Common myeloid progenitor, CD34-positive (primary cell): ENCODE data around the gene SMYD1.
A peak's percentile ranks its signal among the peaks of the same experiment; 100 is the strongest.

Experiments
- CTCF ChIA-PET: fragments of 350-600 bp; sonication (Branson Sonifier 250); formaldehyde crosslinking; loops from one replicate; lab custom pipeline; 2021; ENCODE audit warnings: antibody characterized with exemption; lab: Charles Lee
- POLR2A ChIA-PET: fragments of 350-600 bp; sonication (Branson Sonifier 250); formaldehyde crosslinking; loops from one replicate; lab custom pipeline; 2021; ENCODE audit warnings: antibody characterized with exemption; lab: Charles Lee
- DNase-seq, 3 donors: peaks; one replicate each; pipeline versions ENCODE4 v3.0.0 to v3.0.0-alpha.2; 2013
- H3K27ac ChIP-seq, 2 experiments: 1 replicate in 1 of 2; 2 replicates in 1 of 2; pipeline ENCODE4 v1.7.0; 2013; ENCODE audit warnings: inconsistent platforms in 2 of 2, low read length in 2 of 2, mild to moderate bottlenecking in 2 of 2, low read depth in 1 of 2, moderate library complexity in 1 of 2; ENCODE audit not compliant: severe bottlenecking in 2 of 2, insufficient read depth in 1 of 2, poor library complexity in 1 of 2
- H3K27me3 ChIP-seq, 5 experiments: replicated peaks in 2 of 5; 1 replicate in 3 of 5; 2 replicates in 2 of 5; pipeline versions ENCODE4 v1.6.1 to v1.7.0; 2013; ENCODE audit warnings: low read length in 4 of 5, mild to moderate bottlenecking in 2 of 5, moderate library complexity in 2 of 5, inconsistent platforms in 1 of 5; ENCODE audit not compliant: insufficient read depth in 5 of 5, control insufficient read depth in 4 of 5
- H3K36me3 ChIP-seq, 4 experiments: 1 replicate in 2 of 4; 2 replicates in 2 of 4; pipeline versions ENCODE4 v1.6.1 to v1.7.0; 2013; ENCODE audit warnings: low read length in 3 of 4, control low read depth in 1 of 4, mild to moderate bottlenecking in 1 of 4; ENCODE audit not compliant: control insufficient read depth in 4 of 4, insufficient read depth in 4 of 4
- H3K4me1 ChIP-seq, 4 experiments: 1 replicate in 3 of 4; 2 replicates in 1 of 4; pipeline versions ENCODE4 v1.6.1 to v1.7.1; 2013; ENCODE audit warnings: low read length in 3 of 4, mild to moderate bottlenecking in 3 of 4, control low read depth in 1 of 4, inconsistent platforms in 1 of 4, moderate library complexity in 1 of 4; ENCODE audit not compliant: control insufficient read depth in 4 of 4, insufficient read depth in 4 of 4; ENCODE audit errors: control extremely low read depth in 1 of 4
- H3K4me3 ChIP-seq, 7 experiments: 1 replicate in 4 of 7; 2 replicates in 3 of 7; pipeline versions ENCODE4 v1.5.1 to v1.7.0; 2013; ENCODE audit warnings: mild to moderate bottlenecking in 7 of 7, low read length in 6 of 7, moderate library complexity in 6 of 7, inconsistent platforms in 2 of 7, low read depth in 2 of 7, control low read depth in 1 of 7; ENCODE audit not compliant: insufficient read depth in 4 of 7, control insufficient read depth in 1 of 7; ENCODE audit errors: extremely low read depth in 1 of 7
- H3K9me3 ChIP-seq, 5 experiments: 1 replicate in 4 of 5; 2 replicates in 1 of 5; pipeline versions ENCODE4 v1.6.1 to v1.7.1; 2013; ENCODE audit warnings: low read length in 4 of 5, mild to moderate bottlenecking in 2 of 5, inconsistent platforms in 1 of 5, low read depth in 1 of 5, moderate library complexity in 1 of 5; ENCODE audit not compliant: control insufficient read depth in 4 of 5, insufficient read depth in 2 of 5; ENCODE audit errors: control extremely low read depth in 1 of 5
- WGBS: methylation state at CpG from one replicate; pipeline ENCODE4 v1.1.5; 2013; ENCODE audit not compliant: insufficient coverage; 5-methylcytosine and 5-hydroxymethylcytosine counted together

SMYD1 gene

DNA sequence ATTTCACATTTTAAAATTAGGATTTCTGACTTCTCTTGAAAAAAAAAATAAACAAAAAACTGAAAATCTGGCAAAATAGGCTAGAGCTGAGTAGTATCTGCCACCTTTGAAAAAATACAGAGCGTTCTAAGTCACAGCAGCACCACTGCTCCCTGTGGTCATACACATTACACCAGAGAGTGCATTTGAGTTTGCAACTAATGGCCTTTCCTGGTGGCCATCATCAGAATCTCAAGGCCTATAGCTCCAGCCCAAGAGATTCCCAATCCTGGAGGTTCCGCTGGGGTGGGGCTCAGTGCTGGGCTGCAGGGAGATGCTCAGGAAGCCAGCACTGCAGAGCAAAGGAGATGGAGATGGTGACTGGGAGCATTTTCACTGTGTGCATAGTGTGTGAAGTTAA is 17.5 kb downstream of the SMYD1 start:
- Histone ChIP-seq H3K27ac (no peak overlapping the region), H3K9me3 (no peaks in the 10 kb centered on the region), H3K36me3 (no peaks in the 10 kb centered on the region), H3K4me3 (no peak overlapping the region), H3K27me3 (no peaks in the 10 kb centered on the region), H3K4me1 (peaks cover 0 to 4% (median 2%) of the 10 kb centered on the region in 4 experiments)
- no peak for DNase-seq
- CTCF ChIA-PET, result no interaction called here
- whole genome bisulfite sequencing, result 100% methylated on average over 2 of the region's 2 CpGs
- POLR2A ChIA-PET, result no interaction called here

DNA sequence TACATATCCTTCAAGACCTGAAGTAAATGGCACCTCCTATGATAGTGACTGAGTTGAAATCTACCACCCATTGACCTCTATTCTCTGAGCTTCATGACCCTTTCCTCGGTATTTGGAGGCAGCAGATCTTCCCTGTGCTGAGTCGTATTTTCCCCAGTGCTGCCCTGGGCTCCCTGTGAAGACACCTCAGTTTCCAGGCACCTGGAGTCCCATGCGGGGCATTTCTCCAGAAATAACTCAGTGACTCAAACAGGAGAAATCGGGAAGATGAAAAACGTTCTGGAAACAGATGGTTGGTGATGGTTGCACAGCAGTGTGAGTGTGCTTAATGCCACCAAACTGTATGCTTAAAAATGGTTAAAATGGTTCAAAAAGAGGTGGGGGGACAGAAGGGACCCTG is 18.0 kb downstream of the SMYD1 start:
- no peak overlapping the region for H3K4me3 ChIP-seq
- WGBS, result 96% methylated on average over 5 of the region's 5 CpGs
- H3K36me3 ChIP-seq, result no peaks in the 10 kb centered on the region
- H3K27ac ChIP-seq, result no peak overlapping the region
- ChIA-PET POLR2A (no interaction called here), CTCF (interaction anchor here (1.0 kb wide), 1 partner anchor 10 kb away, joined by 3 read pairs; no protein-coding TSS in a partner anchor)
- DNase-seq, result no peak
- no peaks in the 10 kb centered on the region for H3K9me3 ChIP-seq
- H3K27me3 ChIP-seq, result no peaks in the 10 kb centered on the region
- peaks cover 2 to 7% (median 5%) of the 10 kb centered on the region in 4 experiments for H3K4me1 ChIP-seq

DNA sequence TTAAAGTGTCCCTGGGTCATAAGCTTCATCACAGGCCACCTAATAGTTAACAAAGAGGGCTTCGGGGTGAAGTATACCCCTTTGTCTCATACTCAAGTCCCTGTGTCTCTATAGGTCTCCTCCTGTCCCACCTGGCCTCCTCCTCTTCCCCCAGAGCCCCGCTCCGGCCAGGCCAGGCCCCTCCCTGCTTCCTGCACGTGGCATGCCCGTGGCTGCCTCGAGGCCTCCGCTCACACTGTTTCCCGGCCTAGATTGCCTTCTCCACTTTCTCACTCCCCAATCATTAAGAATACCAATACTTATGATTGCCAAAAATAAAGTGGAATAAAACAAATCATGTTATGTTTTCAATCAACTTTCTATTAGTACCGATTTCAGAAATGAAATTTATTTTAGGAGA is 18.8 kb downstream of the SMYD1 start:
- CTCF ChIA-PET, result interaction anchor here (1.0 kb wide), 1 partner anchor 9 kb away, joined by 3 read pairs; no protein-coding TSS in a partner anchor
- no peaks in the 10 kb centered on the region for H3K9me3 ChIP-seq
- H3K27ac ChIP-seq, result no peak overlapping the region
- H3K4me1 ChIP-seq, result peaks cover 2 to 11% (median 9%) of the 10 kb centered on the region in 4 experiments
- no peak for DNase-seq
- WGBS, result 88% methylated on average over 1 of the region's 9 CpGs
- POLR2A ChIA-PET, result no interaction called here
- no peak overlapping the region for H3K4me3 ChIP-seq
- H3K27me3 ChIP-seq, result no peaks in the 10 kb centered on the region
- no peaks in the 10 kb centered on the region for H3K36me3 ChIP-seq

DNA sequence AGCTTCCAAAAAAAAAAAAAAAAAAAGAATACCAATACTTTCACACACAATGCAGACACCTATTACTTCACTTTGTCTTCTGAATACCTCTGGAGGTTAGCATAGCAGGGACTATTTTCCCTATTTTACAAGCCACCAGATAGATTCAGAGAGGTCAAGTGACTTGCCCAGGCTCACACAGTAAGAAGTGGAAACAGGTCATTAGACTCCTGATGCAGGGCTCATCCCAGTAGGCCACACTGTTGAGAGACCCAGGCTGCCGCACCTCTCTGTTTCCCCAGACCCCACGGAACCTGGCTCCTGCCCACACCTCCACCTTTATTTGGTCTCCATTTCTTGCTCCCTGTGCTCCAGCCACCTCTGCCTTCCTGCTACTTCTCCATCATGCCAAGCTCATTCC is 19.4 kb downstream of the SMYD1 start:
- Histone ChIP-seq H3K27me3 (no peaks in the 10 kb centered on the region), H3K4me3 (no peak overlapping the region), H3K36me3 (no peaks in the 10 kb centered on the region), H3K9me3 (no peaks in the 10 kb centered on the region), H3K27ac (no peak overlapping the region), H3K4me1 (peaks cover 2 to 16% (median 11%) of the 10 kb centered on the region in 4 experiments)
- DNase-seq, result no peak
- ChIA-PET CTCF (no interaction called here), POLR2A (no interaction called here)
- 100% methylated on average over 2 of the region's 2 CpGs for WGBS

DNA sequence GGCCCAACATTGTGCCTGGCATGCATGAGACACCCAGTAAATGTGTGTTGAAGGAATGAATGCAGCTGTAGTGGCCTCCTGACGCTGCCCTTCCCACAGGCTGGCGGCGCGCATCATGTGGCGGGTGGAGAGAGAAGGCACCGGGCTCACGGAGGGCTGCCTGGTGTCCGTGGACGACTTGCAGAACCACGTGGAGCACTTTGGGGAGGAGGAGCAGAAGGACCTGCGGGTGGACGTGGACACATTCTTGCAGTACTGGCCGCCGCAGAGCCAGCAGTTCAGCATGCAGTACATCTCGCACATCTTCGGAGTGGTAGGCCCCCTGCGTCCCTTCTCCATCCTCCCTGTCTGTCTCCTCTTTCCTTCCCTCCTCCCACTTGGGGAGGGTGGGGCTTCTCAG is 20.1 kb downstream of the SMYD1 start:
- H3K27ac ChIP-seq, result no peak overlapping the region
- no peaks in the 10 kb centered on the region for H3K36me3 ChIP-seq
- peaks cover 2 to 22% (median 12%) of the 10 kb centered on the region in 4 experiments for H3K4me1 ChIP-seq
- H3K27me3 ChIP-seq, result no peaks in the 10 kb centered on the region
- ChIA-PET POLR2A (no interaction called here), CTCF (no interaction called here)
- WGBS, result 96% methylated on average over 14 of the region's 17 CpGs
- DNase-seq, result no peak
- H3K9me3 ChIP-seq, result no peaks in the 10 kb centered on the region
- no peak overlapping the region for H3K4me3 ChIP-seq

DNA sequence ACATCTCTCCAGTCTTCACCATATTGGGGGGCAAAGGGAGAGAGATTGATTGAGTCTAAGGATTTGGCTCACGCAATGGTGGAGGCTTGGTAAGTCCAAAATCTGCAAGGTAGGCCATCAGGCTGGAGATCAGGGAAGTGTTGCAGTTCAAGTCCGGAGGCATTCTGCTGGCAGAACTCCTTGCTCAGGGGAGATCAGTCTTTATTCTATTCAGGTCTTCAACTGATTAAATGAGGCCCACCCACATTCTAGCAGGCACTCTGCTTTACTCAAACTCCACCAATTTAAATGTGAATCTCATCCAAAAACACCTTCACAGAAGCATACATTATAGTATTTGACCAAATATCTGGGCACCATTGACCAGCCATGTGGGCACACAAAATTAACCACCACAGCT is 21.4 kb downstream of the SMYD1 start:
- WGBS, result 100% methylated on average over 2 of the region's 2 CpGs
- H3K27ac ChIP-seq, result no peak overlapping the region
- CTCF ChIA-PET, result no interaction called here
- no peaks in the 10 kb centered on the region for H3K9me3 ChIP-seq
- no peaks in the 10 kb centered on the region for H3K36me3 ChIP-seq
- no peaks in the 10 kb centered on the region for H3K27me3 ChIP-seq
- POLR2A ChIA-PET, result no interaction called here
- no peak overlapping the region for H3K4me3 ChIP-seq
- peaks cover 2 to 27% (median 13%) of the 10 kb centered on the region in 4 experiments for H3K4me1 ChIP-seq
- DNase-seq, result no peak

DNA sequence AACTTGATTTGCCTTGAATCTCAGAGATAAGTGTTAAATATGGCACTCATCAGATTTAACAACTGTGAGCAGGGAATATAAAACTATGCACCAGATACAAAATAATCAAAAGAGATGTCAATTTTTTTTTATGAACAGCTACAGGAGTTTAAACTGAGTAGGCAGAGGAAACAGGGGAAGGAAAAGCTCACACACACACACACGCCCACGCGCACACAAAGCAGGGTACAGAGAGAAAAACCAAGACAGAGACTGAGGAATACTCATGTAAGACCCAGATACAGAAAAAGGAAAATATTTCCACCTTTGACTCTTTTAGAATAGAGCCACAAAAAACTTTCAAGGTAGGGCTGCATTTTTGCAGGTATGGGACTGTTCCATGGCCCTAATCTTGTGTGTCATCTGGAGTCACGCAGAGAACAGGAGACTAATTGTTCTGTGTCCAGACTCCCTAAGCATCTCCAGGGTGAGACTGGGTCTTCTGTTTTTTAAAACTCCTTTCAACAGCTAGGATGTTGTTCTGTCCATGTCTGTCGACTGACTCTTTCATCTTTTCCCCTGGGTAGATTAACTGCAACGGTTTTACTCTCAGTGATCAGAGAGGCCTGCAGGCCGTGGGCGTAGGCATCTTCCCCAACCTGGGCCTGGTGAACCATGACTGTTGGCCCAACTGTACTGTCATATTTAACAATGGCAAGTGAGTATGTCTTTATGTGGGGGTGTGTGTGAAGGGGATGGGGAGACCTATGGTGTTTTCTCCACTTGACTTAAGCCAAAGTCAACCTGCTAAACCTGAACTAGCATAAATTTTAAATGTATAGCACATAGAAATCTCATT is 23.0 kb downstream of the SMYD1 start:
- Histone ChIP-seq H3K27me3 (no peaks in the 10 kb centered on the region), H3K9me3 (no peaks in the 10 kb centered on the region), H3K36me3 (no peaks in the 10 kb centered on the region), H3K4me1 (peaks cover 2 to 27% (median 13%) of the 10 kb centered on the region in 4 experiments), H3K27ac (no peak overlapping the region), H3K4me3 (no peak overlapping the region)
- ChIA-PET CTCF (interaction anchor here (1.8 kb wide), 1 partner anchor 10 kb away, joined by 4 read pairs; no protein-coding TSS in a partner anchor), POLR2A (no interaction called here)
- peak in 2 of 3 donors; percentile 15 for DNase-seq
- WGBS, result 80% methylated on average over 5 of the region's 8 CpGs
